CD4-positive, alpha-beta T cell (primary cell): Measurements from ENCODE around the gene SNTB2. TPM values are rescaled to one million over a fixed set of nuclear protein-coding genes. Genes with fewer than 3 reads are reported as not detected.

ENCODE experiments used
- ATAC-seq: fragments of 200-7000 bp; cut with Tn5 transposase; one replicate; pipeline ENCODE4 v1.10.0; 2022; ENCODE audit warnings: mild to moderate bottlenecking; ENCODE audit not compliant: poor library complexity
- CTCF ChIA-PET: fragments of 350-600 bp; sonication (Branson Sonifier 250); formaldehyde crosslinking; loops from one replicate; lab custom pipeline; 2021; ENCODE audit warnings: antibody characterized with exemption, inconsistent platforms; lab: Charles Lee
- POLR2A ChIA-PET: fragments of 350-600 bp; sonication (Branson Sonifier 250); formaldehyde crosslinking; loops from one replicate; lab custom pipeline; 2021; ENCODE audit warnings: antibody characterized with exemption, inconsistent platforms; lab: Charles Lee
- DNase-seq, 14 experiments: peaks; one replicate each; pipeline ENCODE4 v3.0.0-alpha.2; 2013 to 2020; ENCODE audit warnings: mixed read lengths in 2 of 14
- H3K27ac ChIP-seq, 2 donors: one replicate each; pipeline versions ENCODE4 v1.5.1 to v1.7.0; 2013; ENCODE audit warnings: low read length in 2 of 2, low read depth in 1 of 2, mild to moderate bottlenecking in 1 of 2
- H3K27me3 ChIP-seq, 2 experiments: 1 replicate in 1 of 2; 2 replicates in 1 of 2; pipeline versions ENCODE4 v1.6.1 to v1.7.0; 2013; ENCODE audit warnings: low read length in 2 of 2, control low read depth in 1 of 2, mild to moderate bottlenecking in 1 of 2, moderate library complexity in 1 of 2; ENCODE audit not compliant: insufficient read depth in 2 of 2, control insufficient read depth in 1 of 2
- H3K36me3 ChIP-seq: one replicate; pipeline ENCODE4 v1.6.1; 2013; ENCODE audit warnings: low read length, control low read depth; ENCODE audit not compliant: insufficient read depth
- H3K4me1 ChIP-seq: one replicate; pipeline ENCODE4 v1.6.1; 2013; ENCODE audit warnings: low read length, control low read depth; ENCODE audit not compliant: insufficient read depth
- H3K4me3 ChIP-seq: one replicate; pipeline ENCODE4 v1.5.1; 2013; ENCODE audit warnings: mild to moderate bottlenecking, low read length, moderate library complexity
- H3K9me3 ChIP-seq, 2 experiments: 1 replicate in 1 of 2; 2 replicates in 1 of 2; pipeline versions ENCODE4 v1.6.1 to v1.7.0; 2013; ENCODE audit warnings: low read length in 2 of 2, mild to moderate bottlenecking in 2 of 2, control low read depth in 1 of 2, moderate library complexity in 1 of 2; ENCODE audit not compliant: control insufficient read depth in 1 of 2, insufficient read depth in 1 of 2
- H3K27ac Mint-ChIP-seq: one replicate; pipeline ENCODE4 v1.8.0; 2020; ENCODE audit warnings: mixed read lengths
- H3K27me3 Mint-ChIP-seq: one replicate; pipeline ENCODE4 v1.8.0; 2021; ENCODE audit warnings: mixed read lengths
- H3K36me3 Mint-ChIP-seq: one replicate; pipeline ENCODE4 v1.8.0; 2021; ENCODE audit warnings: low read depth, mixed read lengths
- H3K4me1 Mint-ChIP-seq: one replicate; pipeline ENCODE4 v1.8.0; 2021; ENCODE audit warnings: low read depth, mixed read lengths
- H3K4me3 Mint-ChIP-seq: one replicate; pipeline ENCODE4 v1.8.0; 2020; ENCODE audit warnings: mild to moderate bottlenecking, mixed read lengths
- H3K9me3 Mint-ChIP-seq: one replicate; pipeline ENCODE4 v1.8.0; 2020; ENCODE audit warnings: mixed read lengths
- intact Hi-C, 2 experiments: fragments of 100-400 bp; cut with DNase I in 1 of 2; cut with micrococcal nuclease in 1 of 2; formaldehyde crosslinking; loops; one replicate each; pipeline versions ENCODE4 v1.15.1 to v1.9.0; 2023 to 2025; cut with DNase I, micrococcal nuclease
- total RNA-seq, 174 experiments: library from RNA in 2 of 174; stranded (reverse) in 2 of 174; gene quantifications; one replicate each; pipeline ENCODE4 v1.2.3 and lab custom pipeline; 2021 to 2026
- TF ChIP-seq, protein P1 (sequence below): fragments of 200-600 bp; IDR thresholded peaks from one replicate; pipeline ENCODE4 v1.8.0; 2022; ENCODE audit warnings: antibody characterized with exemption, mild to moderate bottlenecking

SNTB2 gene
- total RNA-seq, 2 experiments from 2014 or later = 10.1 to 11.4 TPM

DNA sequence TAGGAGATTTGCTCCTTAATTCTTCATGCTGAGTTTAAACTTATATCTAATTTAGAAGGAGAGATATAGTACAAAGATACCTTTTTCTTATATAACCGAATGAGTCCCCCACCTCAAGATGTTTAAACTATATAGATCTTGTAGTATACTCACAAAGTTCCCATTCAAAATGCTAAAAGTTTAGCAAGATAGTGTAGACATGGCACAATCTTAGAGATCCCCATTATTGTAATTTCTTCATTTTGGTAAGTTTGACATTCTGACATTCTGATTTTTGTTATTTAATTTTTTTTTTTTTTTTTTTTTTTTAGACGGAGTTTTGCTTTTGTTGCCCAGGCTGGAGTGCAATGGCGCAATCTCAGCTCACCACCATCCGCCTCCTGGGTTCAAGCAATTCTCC, 22.8 kb downstream of the SNTB2 start:
- no peaks in the 10 kb centered on the region for H3K36me3 Mint-ChIP-seq
- DNase-seq (no peak), ATAC-seq (no peak)
- Histone ChIP-seq H3K9me3 (no peaks in the 10 kb centered on the region), H3K27ac (no peak overlapping the region), H3K27me3 (no peaks in the 10 kb centered on the region), H3K36me3 (no peaks in the 10 kb centered on the region), H3K4me1 (no peaks in the 10 kb centered on the region), H3K4me3 (no peak overlapping the region)
- TF ChIP-seq, protein P1, sequence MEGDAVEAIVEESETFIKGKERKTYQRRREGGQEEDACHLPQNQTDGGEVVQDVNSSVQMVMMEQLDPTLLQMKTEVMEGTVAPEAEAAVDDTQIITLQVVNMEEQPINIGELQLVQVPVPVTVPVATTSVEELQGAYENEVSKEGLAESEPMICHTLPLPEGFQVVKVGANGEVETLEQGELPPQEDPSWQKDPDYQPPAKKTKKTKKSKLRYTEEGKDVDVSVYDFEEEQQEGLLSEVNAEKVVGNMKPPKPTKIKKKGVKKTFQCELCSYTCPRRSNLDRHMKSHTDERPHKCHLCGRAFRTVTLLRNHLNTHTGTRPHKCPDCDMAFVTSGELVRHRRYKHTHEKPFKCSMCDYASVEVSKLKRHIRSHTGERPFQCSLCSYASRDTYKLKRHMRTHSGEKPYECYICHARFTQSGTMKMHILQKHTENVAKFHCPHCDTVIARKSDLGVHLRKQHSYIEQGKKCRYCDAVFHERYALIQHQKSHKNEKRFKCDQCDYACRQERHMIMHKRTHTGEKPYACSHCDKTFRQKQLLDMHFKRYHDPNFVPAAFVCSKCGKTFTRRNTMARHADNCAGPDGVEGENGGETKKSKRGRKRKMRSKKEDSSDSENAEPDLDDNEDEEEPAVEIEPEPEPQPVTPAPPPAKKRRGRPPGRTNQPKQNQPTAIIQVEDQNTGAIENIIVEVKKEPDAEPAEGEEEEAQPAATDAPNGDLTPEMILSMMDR = no peak
- intact Hi-C loops = no loop called here
- no peaks in the 10 kb centered on the region for H3K9me3 Mint-ChIP-seq
- H3K27me3 Mint-ChIP-seq = no peaks in the 10 kb centered on the region
- H3K27ac Mint-ChIP-seq = no peak overlapping the region
- H3K4me1 Mint-ChIP-seq = peaks cover 4% of the 10 kb centered on the region
- H3K4me3 Mint-ChIP-seq = no peak overlapping the region
- ChIA-PET CTCF (no interaction called here), POLR2A (interaction anchor here (1.7 kb wide), 1 partner anchor 23 kb away, joined by 10 read pairs; the partner anchor contains the start of gene SNTB2)

DNA sequence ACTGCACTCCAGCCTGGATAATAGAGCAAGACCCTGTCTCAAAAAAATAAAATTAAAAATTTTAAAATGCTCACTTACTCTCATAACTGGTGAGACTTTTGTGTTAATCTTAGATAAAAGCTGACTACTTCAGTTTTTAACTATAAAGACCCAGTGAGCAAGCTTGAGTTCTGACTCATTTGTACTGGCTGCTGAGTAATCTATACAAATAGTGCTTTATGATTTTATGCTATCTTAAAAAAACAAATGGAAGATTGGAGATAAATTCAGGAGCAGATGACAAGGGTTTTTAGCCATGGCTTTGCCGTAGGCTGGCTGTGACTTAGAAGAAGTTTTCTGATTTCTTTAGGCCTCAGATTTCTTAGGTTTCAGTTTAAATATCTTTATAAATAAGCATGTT, 30.5 kb downstream of the SNTB2 start:
- no peaks in the 10 kb centered on the region for H3K27me3 ChIP-seq
- no peak for DNase-seq
- POLR2A ChIA-PET = no interaction called here
- CTCF ChIA-PET = no interaction called here
- H3K27me3 Mint-ChIP-seq = no peaks in the 10 kb centered on the region
- H3K27ac ChIP-seq = no peak overlapping the region
- no peaks in the 10 kb centered on the region for H3K4me1 ChIP-seq
- no peak overlapping the region for H3K4me3 ChIP-seq
- no peaks in the 10 kb centered on the region for H3K36me3 ChIP-seq
- no peaks in the 10 kb centered on the region for H3K9me3 ChIP-seq
- H3K36me3 Mint-ChIP-seq = no peaks in the 10 kb centered on the region
- no peak for ATAC-seq
- intact Hi-C loops = no loop called here
- TF ChIP-seq, protein P1 = no peak
- no peaks in the 10 kb centered on the region for H3K4me1 Mint-ChIP-seq
- H3K27ac Mint-ChIP-seq = no peak overlapping the region
- H3K9me3 Mint-ChIP-seq = no peaks in the 10 kb centered on the region
- no peak overlapping the region for H3K4me3 Mint-ChIP-seq

DNA sequence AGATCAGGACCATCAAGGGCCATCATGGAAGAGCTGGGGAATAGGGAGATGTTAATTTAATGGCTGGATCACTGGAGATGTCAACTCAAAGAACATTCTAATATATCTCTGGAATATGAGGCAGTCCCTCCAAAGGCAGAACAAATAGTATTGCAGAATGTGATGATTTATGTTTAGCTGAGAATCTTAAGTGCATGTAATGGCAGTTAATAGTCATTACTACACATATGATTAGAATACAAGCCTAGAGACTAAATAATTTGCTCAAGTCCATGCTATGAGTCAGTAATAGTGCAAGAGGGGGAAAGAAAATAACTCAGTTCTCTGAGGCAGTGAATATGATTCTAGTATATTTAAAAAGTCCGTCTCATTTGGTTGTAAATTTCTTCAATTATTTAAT, 32.3 kb downstream of the SNTB2 start:
- Histone ChIP-seq H3K27me3 (no peaks in the 10 kb centered on the region), H3K4me3 (no peak overlapping the region), H3K4me1 (no peaks in the 10 kb centered on the region), H3K36me3 (no peaks in the 10 kb centered on the region), H3K9me3 (no peaks in the 10 kb centered on the region), H3K27ac (no peak overlapping the region)
- ATAC-seq (no peak), DNase-seq (no peak)
- Mint-ChIP-seq H3K27ac (no peak overlapping the region), H3K36me3 (no peaks in the 10 kb centered on the region), H3K9me3 (no peaks in the 10 kb centered on the region), H3K4me1 (no peaks in the 10 kb centered on the region), H3K4me3 (no peak overlapping the region), H3K27me3 (no peaks in the 10 kb centered on the region)
- POLR2A ChIA-PET = no interaction called here
- CTCF ChIA-PET = no interaction called here
- TF ChIP-seq, protein P1 = no peak
- intact Hi-C loops = no loop called here
